Fibroblast of villous mesenchyme (primary cell): ENCODE data around the gene HJURP. TPM values are rescaled to one million over a fixed set of nuclear protein-coding genes. Genes with fewer than 3 reads are reported as not detected.

Experiments used
- DNase-seq: peaks from one replicate; pipeline ENCODE4 v3.0.0-alpha.2; 2010; ENCODE audit warnings: low read depth
- H3K4me3 ChIP-seq: 2 replicates; pipeline ENCODE4 v1.5.1; 2011; ENCODE audit warnings: low read depth, mild to moderate bottlenecking, low read length
- CTCF ChIP-seq: IDR thresholded peaks from 2 replicates; pipeline ENCODE4 v1.5.1; 2012; ENCODE audit warnings: low read depth, mild to moderate bottlenecking, low read length; ENCODE audit not compliant: insufficient read depth
- total RNA-seq: library from RNA; depleted of rRNA; stranded (reverse); fragments of >200 nt; gene quantifications from 2 replicates; pipeline ENCODE4 v1.2.3, GENCODE V29; 2012

HJURP gene
- total RNA-seq, 1 donor = 27.2 TPM

- no peak for TF ChIP-seq CTCF
- DNase-seq = no peak
- no peak overlapping the region for H3K4me3 ChIP-seq
These were observed 47.0 kb downstream of the HJURP start for GRCh38 chr2:233807215-233807865.

DNA sequence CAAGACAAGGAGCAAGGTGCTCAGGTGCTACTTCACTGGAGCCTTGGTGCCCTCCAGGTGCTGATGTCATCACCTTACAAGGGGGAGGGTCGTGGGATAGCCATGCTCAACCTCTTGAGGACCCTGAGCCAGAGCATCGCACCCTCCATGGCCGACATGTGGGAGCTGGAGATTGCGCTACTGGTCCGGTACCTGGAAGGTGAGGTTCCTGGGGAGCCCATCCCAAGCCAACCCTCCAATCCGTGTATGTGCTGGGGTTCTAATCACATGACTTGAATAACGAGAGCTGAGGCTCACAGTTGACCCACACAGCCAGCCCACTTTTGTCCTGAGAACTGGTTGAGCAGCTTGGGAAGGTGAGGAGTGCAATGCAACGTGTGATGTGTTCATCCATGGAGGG lies 50.3 kb downstream of the HJURP start:
- no peak overlapping the region for H3K4me3 ChIP-seq
- no peak for TF ChIP-seq CTCF
- no peak for DNase-seq

DNA sequence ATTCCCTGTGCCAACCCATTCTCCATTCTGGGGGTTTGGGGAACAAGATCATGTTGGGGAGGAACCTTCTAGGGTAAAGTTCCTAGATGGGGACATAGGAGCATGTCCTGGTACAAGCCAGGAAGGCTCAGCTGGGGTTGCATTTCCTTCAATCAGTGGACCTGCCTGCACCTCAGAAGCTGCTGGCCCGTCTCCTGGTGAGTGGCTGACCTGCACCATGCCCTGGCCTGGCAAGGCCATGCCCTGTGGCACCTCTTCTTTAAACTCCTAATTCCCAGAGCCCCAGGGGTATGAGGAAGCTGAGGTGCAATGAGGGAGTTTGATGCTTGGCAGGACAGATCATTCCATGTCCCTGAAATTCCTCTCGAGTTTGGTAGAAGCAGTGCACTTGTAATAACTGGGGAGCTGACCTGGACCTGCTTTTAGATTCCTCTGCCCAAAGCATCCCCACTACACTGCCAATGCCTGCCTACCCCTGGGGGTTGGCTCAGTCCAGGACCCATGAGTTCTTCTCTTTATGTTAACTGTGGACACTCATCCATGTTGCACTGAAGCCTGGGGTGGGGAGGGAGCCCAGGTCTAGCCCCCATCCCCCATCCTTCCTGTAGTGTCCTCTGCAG lies 50.9 kb downstream of the HJURP start:
- no peak overlapping the region for H3K4me3 ChIP-seq
- no peak for DNase-seq
- no peak for TF ChIP-seq CTCF

DNA sequence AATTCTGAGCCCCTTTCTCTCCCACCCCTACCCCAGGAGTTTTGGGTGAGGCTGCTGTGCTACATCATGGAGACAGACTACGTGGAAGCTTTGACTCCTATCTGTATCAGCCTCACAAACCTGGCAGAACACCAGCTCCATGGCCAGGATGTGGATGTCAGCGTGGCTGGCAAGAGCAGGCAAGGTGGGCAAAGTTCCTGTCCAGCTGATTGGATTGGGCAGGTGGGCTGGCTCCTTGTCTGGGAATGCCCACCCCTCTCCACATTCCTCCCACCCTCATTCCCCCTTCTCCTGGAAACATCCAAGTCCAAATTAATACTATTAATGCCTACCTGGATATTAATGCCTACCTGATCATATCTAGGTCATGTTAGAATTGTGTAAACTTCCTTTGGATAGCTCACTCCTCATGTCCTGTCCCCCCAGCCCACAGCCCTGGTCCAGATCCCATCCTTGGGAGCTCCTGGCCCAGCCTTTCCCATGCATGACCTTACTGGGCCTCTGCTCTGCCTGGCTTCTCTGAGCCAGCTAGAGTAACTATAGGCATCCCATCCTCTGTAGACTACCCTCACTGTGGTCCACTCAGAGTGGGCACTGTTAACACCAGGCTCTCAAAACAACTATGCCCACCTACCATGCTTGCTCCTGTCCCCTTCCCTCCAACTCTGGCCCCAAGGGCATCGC lies 52.1 kb downstream of the HJURP start:
- DNase-seq = no peak
- no peak for TF ChIP-seq CTCF
- no peak overlapping the region for H3K4me3 ChIP-seq

DNA sequence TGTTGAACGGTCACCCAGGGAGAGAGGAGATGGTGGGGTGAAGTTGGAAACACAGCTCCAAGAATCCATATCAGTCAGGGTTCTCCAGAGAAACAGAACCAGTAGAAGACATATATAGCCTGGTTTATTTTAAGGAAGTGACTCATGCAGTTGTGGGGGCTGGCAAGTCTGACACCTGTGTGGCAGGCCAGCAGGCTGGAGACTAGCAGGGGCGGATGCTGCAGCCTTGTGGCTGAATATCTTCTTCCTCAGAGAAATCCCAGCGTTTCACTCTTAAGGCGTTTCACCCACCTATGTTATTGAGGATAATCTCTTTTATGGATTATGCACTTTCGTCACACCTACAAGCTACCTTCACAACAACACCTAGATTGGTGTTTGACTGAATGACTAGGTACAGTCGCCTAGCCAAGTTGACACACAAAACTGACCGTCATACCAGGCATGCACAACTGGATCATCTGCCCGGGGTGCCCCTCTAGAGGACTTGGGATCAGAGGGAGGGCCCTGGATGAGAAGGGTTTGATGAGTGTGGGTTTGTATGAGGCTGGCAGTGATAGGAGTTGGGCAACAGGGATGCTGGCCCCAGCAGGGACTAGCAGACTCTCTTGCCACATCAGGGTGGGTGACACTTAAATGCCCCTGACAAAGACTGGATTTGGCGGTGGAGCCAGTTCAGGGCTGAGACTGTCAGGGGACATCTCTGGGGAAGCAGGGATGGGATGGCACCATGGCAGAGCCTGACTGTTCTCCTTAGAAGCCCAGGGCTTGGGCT lies 52.8 kb downstream of the HJURP start:
- no peak for TF ChIP-seq CTCF
- no peak overlapping the region for H3K4me3 ChIP-seq
- peak; percentile 15 for DNase-seq

DNA sequence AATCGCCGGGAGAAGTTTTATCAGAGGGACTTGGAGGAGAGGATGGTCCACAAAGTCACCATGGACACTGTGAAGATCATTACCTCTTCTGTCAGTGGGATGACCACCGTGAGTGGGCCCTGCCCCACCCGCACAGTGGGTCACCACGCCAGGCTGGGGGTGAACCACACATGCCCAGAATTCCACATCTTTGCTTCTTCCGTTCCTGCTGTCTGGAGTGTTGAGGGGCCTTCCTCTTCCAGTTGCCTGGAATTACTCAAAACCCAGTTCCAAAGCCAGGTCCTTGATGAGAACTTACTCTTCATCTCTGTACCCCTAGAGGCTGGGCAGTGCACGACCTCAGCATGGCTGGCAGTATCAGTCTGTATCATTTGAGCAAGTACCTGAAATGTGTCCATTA lies 54.1 kb downstream of the HJURP start:
- no peak for TF ChIP-seq CTCF
- no peak for DNase-seq
- no peak overlapping the region for H3K4me3 ChIP-seq
